ENCODE data around the gene BMERB1. TPM values are rescaled to one million over a fixed set of nuclear protein-coding genes. Genes with fewer than 3 reads are reported as not detected.

BMERB1 gene
- total RNA-seq, 1 experiment from 2014 or later: 13.6 TPM

GRCh38 chr16:15450624-15451023 lies 16.2 kb downstream of the BMERB1 start:
- peaks cover 2% of the 10 kb centered on the region for H3K9me3 Mint-ChIP-seq
- no peaks in the 10 kb centered on the region for H3K27me3 Mint-ChIP-seq (ENCODE audit: low read depth)
- ChIA-PET CTCF (interaction anchor here (1.1 kb wide), 1 partner anchor 23 kb away, joined by 3 read pairs; no protein-coding TSS in a partner anchor), POLR2A (no interaction called here)
- ATAC-seq (no peak), DNase-seq (ENCODE audit: low spot score) (no peak)
- H3K4me3 Mint-ChIP-seq: no peak overlapping the region
- TF ChIP-seq ZNF416 (CRISPR knock-in tag; IDR thresholded peaks at IDR 0.05) (no peak), EMX1 (CRISPR knock-in tag; IDR thresholded peaks at IDR 0.05) (no peak), ELF4 (CRISPR knock-in tag; IDR thresholded peaks at IDR 0.05; ENCODE audit: low read depth) (no peak), AFF4 (CRISPR knock-in tag; IDR thresholded peaks at IDR 0.05; ENCODE audit: borderline replicate concordance) (no peak), SMAD3 (CRISPR knock-in tag; IDR thresholded peaks at IDR 0.05; ENCODE audit: borderline replicate concordance) (no peak), NR1H2 (CRISPR knock-in tag; IDR thresholded peaks at IDR 0.05) (no peak), ZNF512 (CRISPR knock-in tag; IDR thresholded peaks at IDR 0.05; ENCODE audit: borderline replicate concordance) (no peak), RORB (CRISPR knock-in tag; IDR thresholded peaks at IDR 0.05) (no peak), MXD4 (CRISPR knock-in tag; IDR thresholded peaks at IDR 0.05; ENCODE audit: borderline replicate concordance) (no peak), AR (CRISPR knock-in tag; IDR thresholded peaks at IDR 0.05) (no peak), ZNF423 (CRISPR knock-in tag; IDR thresholded peaks at IDR 0.05) (no peak), SMAD4 (CRISPR knock-in tag; IDR thresholded peaks at IDR 0.05) (no peak), ZBTB21 (CRISPR knock-in tag; IDR thresholded peaks at IDR 0.05; ENCODE audit: borderline replicate concordance) (no peak)
- TF ChIP-seq, protein P1, sequence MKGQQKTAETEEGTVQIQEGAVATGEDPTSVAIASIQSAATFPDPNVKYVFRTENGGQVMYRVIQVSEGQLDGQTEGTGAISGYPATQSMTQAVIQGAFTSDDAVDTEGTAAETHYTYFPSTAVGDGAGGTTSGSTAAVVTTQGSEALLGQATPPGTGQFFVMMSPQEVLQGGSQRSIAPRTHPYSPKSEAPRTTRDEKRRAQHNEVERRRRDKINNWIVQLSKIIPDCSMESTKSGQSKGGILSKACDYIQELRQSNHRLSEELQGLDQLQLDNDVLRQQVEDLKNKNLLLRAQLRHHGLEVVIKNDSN (CRISPR knock-in tag; IDR thresholded peaks at IDR 0.05): no peak
- TF ChIP-seq, protein P2, sequence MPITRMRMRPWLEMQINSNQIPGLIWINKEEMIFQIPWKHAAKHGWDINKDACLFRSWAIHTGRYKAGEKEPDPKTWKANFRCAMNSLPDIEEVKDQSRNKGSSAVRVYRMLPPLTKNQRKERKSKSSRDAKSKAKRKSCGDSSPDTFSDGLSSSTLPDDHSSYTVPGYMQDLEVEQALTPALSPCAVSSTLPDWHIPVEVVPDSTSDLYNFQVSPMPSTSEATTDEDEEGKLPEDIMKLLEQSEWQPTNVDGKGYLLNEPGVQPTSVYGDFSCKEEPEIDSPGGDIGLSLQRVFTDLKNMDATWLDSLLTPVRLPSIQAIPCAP (CRISPR knock-in tag; IDR thresholded peaks at IDR 0.05): no peak
- no peaks in the 10 kb centered on the region for H3K36me3 Mint-ChIP-seq
- H3K27ac Mint-ChIP-seq: no peak overlapping the region; the same call in 1 of the 2 replicates
- H3K4me1 Mint-ChIP-seq: no peaks in the 10 kb centered on the region

DNA sequence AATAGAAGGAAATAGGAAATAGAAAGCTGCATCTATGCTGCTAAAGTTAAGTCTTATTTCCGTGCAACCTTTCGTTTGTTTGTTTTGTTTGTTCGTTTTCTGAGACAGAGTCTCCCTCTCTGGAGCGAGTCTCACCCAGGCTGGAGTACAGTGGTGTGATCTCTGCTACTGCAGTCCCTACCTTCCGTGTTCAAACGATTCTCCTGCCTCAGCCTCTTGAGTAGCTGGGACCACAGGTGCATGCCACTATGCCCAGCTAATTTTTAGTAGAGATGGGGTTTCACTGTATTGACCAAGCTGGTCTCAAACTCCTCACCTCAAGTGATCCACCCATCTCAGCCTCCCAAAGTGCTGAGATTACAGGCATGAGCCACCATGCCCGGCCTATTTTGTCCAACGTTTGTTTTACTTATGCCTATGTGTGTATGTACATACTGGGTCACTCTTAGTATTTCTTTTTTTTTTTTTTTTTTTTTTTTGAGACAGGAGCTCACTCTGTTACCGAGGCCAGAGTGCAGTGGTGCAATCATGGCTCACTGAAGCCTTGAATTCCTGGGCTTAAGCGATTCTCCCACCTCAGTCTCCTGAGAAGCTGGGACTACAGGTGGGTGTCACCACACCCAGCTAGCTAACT lies 16.8 kb downstream of the BMERB1 start:
- no peak for DNase-seq (ENCODE audit: low spot score)
- Mint-ChIP-seq H3K36me3 (no peaks in the 10 kb centered on the region), H3K27ac (no peak overlapping the region), H3K4me1 (no peaks in the 10 kb centered on the region), H3K9me3 (no peaks in the 10 kb centered on the region), H3K4me3 (no peak overlapping the region), H3K27me3 (ENCODE audit: low read depth) (no peaks in the 10 kb centered on the region)
- ChIA-PET POLR2A (no interaction called here), CTCF (interaction anchor here (0.6 kb wide), 1 partner anchor 19 kb away, joined by 3 read pairs; no protein-coding TSS in a partner anchor)
- ATAC-seq: no peak
- TF ChIP-seq ZNF219 (CRISPR knock-in tag; IDR thresholded peaks at IDR 0.05; ENCODE audit: borderline replicate concordance): no peak
- TF ChIP-seq FOXJ3 (CRISPR knock-in tag; IDR thresholded peaks at IDR 0.05; ENCODE audit: borderline replicate concordance): no peak
- TF ChIP-seq CREM (CRISPR knock-in tag; IDR thresholded peaks at IDR 0.05): no peak
- no peak for TF ChIP-seq SMAD4 (CRISPR knock-in tag; IDR thresholded peaks at IDR 0.05)
